HCT116 (cell line): ENCODE data around the gene SEMA7A. TPM values are rescaled to one million over a fixed set of nuclear protein-coding genes. Genes with fewer than 3 reads are reported as not detected.

Source experiments
- ATAC-seq: fragments of 200-7000 bp; cut with Tn5 transposase; 2 replicates; pipeline ENCODE4 v1.9.1; 2020; ENCODE audit warnings: mild to moderate bottlenecking, moderate library complexity
- BruUV-seq: library from RNA; stranded (reverse); fragments of 400-500 nt; replicated peaks from 2 replicates; lab custom pipeline; 2021; lab: Mats Ljungman, UMichigan
- CTCF ChIA-PET: fragments of 300-600 bp; sonication (Branson Sonifier 250); formaldehyde crosslinking; loops from one replicate; lab custom pipeline; 2021; ENCODE audit warnings: antibody characterized with exemption; lab: Charles Lee
- POLR2A ChIA-PET: fragments of 300-600, 350-600 bp; sonication (Branson Sonifier 250); formaldehyde crosslinking; loops from one replicate; lab custom pipeline; 2021; ENCODE audit warnings: antibody characterized with exemption; lab: Charles Lee
- RAD21 ChIA-PET, 2 experiments: fragments of 300-600 bp; sonication (Branson Sonifier 250); formaldehyde crosslinking; loops; one replicate each; lab custom pipeline; 2023; ENCODE audit warnings: low total read pairs in 2 of 2; ENCODE audit not compliant: uncharacterized antibody in 2 of 2, unreplicated experiment in 2 of 2, low non-redundant PET in 1 of 2; lab: Charles Lee
- DNase-seq: peaks from one replicate; pipeline ENCODE4 v3.0.0-alpha.2; 2010; ENCODE audit warnings: low read depth, low spot score
- H2AFZ ChIP-seq: fragments of 200-600 bp; shearing (Covaris generic), sonication (generic); 2 replicates; pipeline ENCODE4 v1.6.1; 2017; ENCODE audit warnings: low read depth, mixed run types, mixed read lengths, antibody characterized with exemption, low read length; ENCODE audit not compliant: poor library complexity, severe bottlenecking
- H3K27ac ChIP-seq: 2 replicates; pipeline ENCODE4 v1.5.1; 2012; ENCODE audit warnings: low read depth, low read length
- H3K27me3 ChIP-seq: fragments of 200-600 bp; sonication (generic); 2 replicates; pipeline ENCODE4 v1.6.1; 2016; ENCODE audit warnings: mixed run types, low read length, mixed read lengths; ENCODE audit not compliant: insufficient read depth
- H3K36me3 ChIP-seq, 2 experiments: fragments of 200-500 bp in 1 of 2; fragments of 200-600 bp in 1 of 2; sonication (Bioruptor generic) in 1 of 2; sonication (generic) in 1 of 2; 2 replicates each; pipeline versions ENCODE4 v1.5.1 to v1.6.1; 2014 to 2016; ENCODE audit warnings: low read length in 2 of 2, inconsistent platforms in 1 of 2, mixed read lengths in 1 of 2, mixed run types in 1 of 2; ENCODE audit not compliant: insufficient read depth in 2 of 2, control insufficient read depth in 1 of 2
- H3K4me1 ChIP-seq, 2 experiments: fragments of 200-600 bp in 1 of 2; sonication (generic) in 1 of 2; 2 replicates each; pipeline versions ENCODE4 v1.5.1 to v1.6.1; 2012 to 2017; ENCODE audit warnings: low read length in 2 of 2, inconsistent platforms in 1 of 2, mild to moderate bottlenecking in 1 of 2, mixed read lengths in 1 of 2, mixed run types in 1 of 2, moderate library complexity in 1 of 2; ENCODE audit not compliant: insufficient read depth in 2 of 2, control insufficient read depth in 1 of 2
- H3K4me2 ChIP-seq: fragments of 200-600 bp; sonication (generic); 2 replicates; pipeline ENCODE4 v1.6.1; 2017; ENCODE audit warnings: mixed run types, low read length, mixed read lengths
- H3K4me3 ChIP-seq, 2 experiments: fragments of 200-600 bp in 1 of 2; sonication (generic) in 1 of 2; replicated peaks in 1 of 2; 2 replicates each; pipeline ENCODE4 v1.5.1; 2011 to 2016; ENCODE audit warnings: low read length in 2 of 2, control low read depth in 1 of 2, low read depth in 1 of 2, mild to moderate bottlenecking in 1 of 2, mixed read lengths in 1 of 2, mixed run types in 1 of 2
- H3K79me2 ChIP-seq: fragments of 200-600 bp; sonication (generic); 2 replicates; pipeline ENCODE4 v1.6.1; 2017; ENCODE audit warnings: mild to moderate bottlenecking, mixed run types, low read length, moderate library complexity, mixed read lengths; ENCODE audit not compliant: insufficient read depth
- H3K9ac ChIP-seq: fragments of 200-600 bp; sonication (generic); 2 replicates; pipeline ENCODE4 v1.6.1; 2016; ENCODE audit warnings: low read length, mixed read lengths
- H3K9me2 ChIP-seq: fragments of 200-600 bp; sonication (generic), shearing (Covaris generic); 2 replicates; pipeline ENCODE4 v1.6.1; 2017; ENCODE audit warnings: mixed run types, mild to moderate bottlenecking, moderate library complexity; ENCODE audit not compliant: insufficient read depth
- H3K9me3 ChIP-seq, 2 experiments: fragments of 200-500 bp in 1 of 2; fragments of 200-600 bp in 1 of 2; sonication (Bioruptor generic) in 1 of 2; sonication (generic) in 1 of 2; 2 replicates each; pipeline ENCODE4 v1.6.1; 2014 to 2017; ENCODE audit warnings: low read length in 2 of 2, mixed read lengths in 2 of 2, inconsistent platforms in 1 of 2, low read depth in 1 of 2, mild to moderate bottlenecking in 1 of 2, mixed run types in 1 of 2, moderate library complexity in 1 of 2; ENCODE audit not compliant: control insufficient read depth in 1 of 2, insufficient read depth in 1 of 2
- H4K20me1 ChIP-seq: fragments of 200-600 bp; sonication (generic), shearing (Covaris generic); 2 replicates; pipeline ENCODE4 v1.6.1; 2017; ENCODE audit warnings: mixed run types, mild to moderate bottlenecking, moderate library complexity; ENCODE audit not compliant: insufficient read depth
- ATF3 ChIP-seq: IDR thresholded peaks from 2 replicates; pipeline ENCODE4 v1.6.1; 2012
- CTCF ChIP-seq, 3 experiments: fragments of 200-600 bp in 1 of 3; sonication (generic) in 1 of 3; IDR thresholded peaks in 2 of 3; conservative IDR thresholded peaks in 1 of 3; 2 replicates each; pipeline ENCODE4 v1.5.1; 2012 to 2017; ENCODE audit warnings: low read depth in 2 of 3, low read length in 2 of 3, antibody characterized with exemption in 1 of 3, borderline replicate concordance in 1 of 3, control low read depth in 1 of 3, mild to moderate bottlenecking in 1 of 3, mixed read lengths in 1 of 3, mixed run types in 1 of 3, moderate library complexity in 1 of 3; ENCODE audit not compliant: insufficient read depth in 1 of 3
- EGR1 ChIP-seq: IDR thresholded peaks from 2 replicates; pipeline ENCODE4 v1.6.1; 2012; ENCODE audit warnings: low read depth
- EZH2 ChIP-seq: fragments of 200-600 bp; sonication (generic); IDR thresholded peaks from 2 replicates; pipeline ENCODE4 v1.6.1; 2017; ENCODE audit warnings: antibody characterized with exemption, mixed run types
- FOSL1 ChIP-seq: IDR thresholded peaks from 2 replicates; pipeline ENCODE4 v1.6.1; 2012; ENCODE audit warnings: low read depth
- JUND ChIP-seq: IDR thresholded peaks from 2 replicates; pipeline ENCODE4 v1.6.1; 2012
- MAX ChIP-seq: IDR thresholded peaks from 2 replicates; pipeline ENCODE4 v1.6.1; 2012
- POLR2A ChIP-seq: IDR thresholded peaks from 2 replicates; pipeline ENCODE4 v1.7.0; 2011; ENCODE audit warnings: borderline replicate concordance; ENCODE audit not compliant: insufficient read depth, insufficient read length; ENCODE audit errors: extremely low read depth
- POLR2AphosphoS5 ChIP-seq: IDR thresholded peaks from 2 replicates; pipeline ENCODE4 v1.6.1; 2011; ENCODE audit warnings: mild to moderate bottlenecking, low read depth, low read length, moderate library complexity
- RAD21 ChIP-seq: IDR thresholded peaks from 2 replicates; pipeline ENCODE4 v1.6.1; 2012; ENCODE audit warnings: low read depth, mild to moderate bottlenecking
- REST ChIP-seq: IDR thresholded peaks from 2 replicates; pipeline ENCODE4 v1.6.1; 2012; ENCODE audit warnings: low read depth
- YY1 ChIP-seq: IDR thresholded peaks from 2 replicates; pipeline ENCODE4 v1.6.1; 2011; ENCODE audit warnings: low read length, low read depth, moderate library complexity, mild to moderate bottlenecking; ENCODE audit not compliant: insufficient replicate concordance; ENCODE audit errors: extremely low read depth
- ZFX ChIP-seq: fragments of 450-650 bp; IDR thresholded peaks from 2 replicates; pipeline ENCODE4 v1.6.1; 2017
- intact Hi-C: fragments of 100-400 bp; cut with micrococcal nuclease; formaldehyde crosslinking; loops from 2 replicates; pipeline ENCODE4 v1.10.0; 2022
- total RNA-seq: library from RNA; stranded (reverse); gene quantifications from one replicate; pipeline ENCODE4 v1.2.1, GENCODE V29; 2021; ENCODE audit not compliant: unreplicated experiment

SEMA7A gene
- total RNA-seq, 1 experiment from 2014 or later: 13.8 TPM

GRCh38 chr15:74460871-74461846 lies 27.4 kb upstream of the SEMA7A start, which contains the start of gene UBL7 (continued):
- TF ChIP-seq EZH2: no peak
- peak in 2 of 3 experiments; percentile 5 to 13; a peak in 1 of 6 replicates for TF ChIP-seq CTCF (IDR thresholded peaks at IDR 0.05 in 2 of 3, conservative IDR thresholded peaks at IDR 0.05 in 1 of 3; ENCODE audit: borderline replicate concordance in 1 of 3, insufficient read depth in 1 of 3, low read depth in 2 of 3, low read length in 2 of 3)
- no peak for TF ChIP-seq JUND

GRCh38 chr15:74460298-74460697 lies 26.5 kb upstream of the SEMA7A start:
- ChIA-PET CTCF (interaction anchor here (0.8 to 1.7 kb wide), 3 partner anchors 29 to 86 kb away, joined by 5 to 7 read pairs (median 5); no protein-coding TSS in a partner anchor), POLR2A (interaction anchor here (1.2 to 1.6 kb wide), 3 partner anchors 53 to 334 kb away, joined by 3 to 5 read pairs (median 3); no protein-coding TSS in a partner anchor), RAD21 (interaction anchor here in 1 of 2 experiments (1.2 kb wide), 1 partner anchor 78 kb away, joined by 3 read pairs; no protein-coding TSS in a partner anchor)
- Histone ChIP-seq H2AFZ (no peak overlapping the region), H3K79me2 (peaks cover 9% of the 10 kb centered on the region; the same call in 1 of the 2 replicates), H3K4me1 (peaks cover 8 to 27% of the 10 kb centered on the region in 2 experiments), H3K9me3 (no peaks in the 10 kb centered on the region), H3K27me3 (no peaks in the 10 kb centered on the region), H4K20me1 (no peaks in the 10 kb centered on the region; the same call in 1 of the 2 replicates), H3K9me2 (no peaks in the 10 kb centered on the region), H3K36me3 (peaks cover 0 to 3% of the 10 kb centered on the region in 2 experiments; a peak in 1 of 4 replicates), H3K4me2 (peak overlapping the region; percentile 98), H3K27ac (peak overlapping the region; percentile 81), H3K9ac (peak overlapping the region; percentile 80), H3K4me3 (peak overlapping the region; percentile 59 to 97)
- ATAC-seq (no peak), DNase-seq (no peak)
- BruUV-seq: no TSS peak
- intact Hi-C loops: loop anchor here (2.0 kb wide), 1 partner anchor 31 kb away; no protein-coding TSS in a partner anchor
- TF ChIP-seq EGR1 (no peak), ATF3 (no peak), REST (no peak), MAX (no peak), ZFX (no peak), YY1 (no peak), CTCF (IDR thresholded peaks at IDR 0.05 in 2 of 3, conservative IDR thresholded peaks at IDR 0.05 in 1 of 3; ENCODE audit: borderline replicate concordance in 1 of 3, insufficient read depth in 1 of 3, low read depth in 2 of 3, low read length in 2 of 3) (no peak), POLR2A (no peak), RAD21 (no peak), FOSL1 (no peak), JUND (no peak), POLR2AphosphoS5 (no peak)
